Esophagus squamous epithelium (tissue), 4 donors: Measurements from ENCODE around the gene ACTG1.

ENCODE experiments used
- POLR2A ChIP-seq, 4 donors: fragments of 450-650 bp; IDR thresholded peaks; one replicate each; pipeline ENCODE4 v1.6.1; 2017; ENCODE audit warnings: antibody characterized with exemption in 4 of 4, mild to moderate bottlenecking in 4 of 4, moderate library complexity in 3 of 4
- TF ChIP-seq, protein P1 (sequence below), 6 experiments: fragments of 450-650 bp in 4 of 6; fragments of 200-600 bp in 2 of 6; sonication (generic) in 2 of 6; IDR thresholded peaks; one replicate each; pipeline ENCODE4 v1.5.1; 2016 to 2019; ENCODE audit warnings: antibody characterized with exemption in 6 of 6, mild to moderate bottlenecking in 4 of 6, moderate library complexity in 4 of 6

DNA sequence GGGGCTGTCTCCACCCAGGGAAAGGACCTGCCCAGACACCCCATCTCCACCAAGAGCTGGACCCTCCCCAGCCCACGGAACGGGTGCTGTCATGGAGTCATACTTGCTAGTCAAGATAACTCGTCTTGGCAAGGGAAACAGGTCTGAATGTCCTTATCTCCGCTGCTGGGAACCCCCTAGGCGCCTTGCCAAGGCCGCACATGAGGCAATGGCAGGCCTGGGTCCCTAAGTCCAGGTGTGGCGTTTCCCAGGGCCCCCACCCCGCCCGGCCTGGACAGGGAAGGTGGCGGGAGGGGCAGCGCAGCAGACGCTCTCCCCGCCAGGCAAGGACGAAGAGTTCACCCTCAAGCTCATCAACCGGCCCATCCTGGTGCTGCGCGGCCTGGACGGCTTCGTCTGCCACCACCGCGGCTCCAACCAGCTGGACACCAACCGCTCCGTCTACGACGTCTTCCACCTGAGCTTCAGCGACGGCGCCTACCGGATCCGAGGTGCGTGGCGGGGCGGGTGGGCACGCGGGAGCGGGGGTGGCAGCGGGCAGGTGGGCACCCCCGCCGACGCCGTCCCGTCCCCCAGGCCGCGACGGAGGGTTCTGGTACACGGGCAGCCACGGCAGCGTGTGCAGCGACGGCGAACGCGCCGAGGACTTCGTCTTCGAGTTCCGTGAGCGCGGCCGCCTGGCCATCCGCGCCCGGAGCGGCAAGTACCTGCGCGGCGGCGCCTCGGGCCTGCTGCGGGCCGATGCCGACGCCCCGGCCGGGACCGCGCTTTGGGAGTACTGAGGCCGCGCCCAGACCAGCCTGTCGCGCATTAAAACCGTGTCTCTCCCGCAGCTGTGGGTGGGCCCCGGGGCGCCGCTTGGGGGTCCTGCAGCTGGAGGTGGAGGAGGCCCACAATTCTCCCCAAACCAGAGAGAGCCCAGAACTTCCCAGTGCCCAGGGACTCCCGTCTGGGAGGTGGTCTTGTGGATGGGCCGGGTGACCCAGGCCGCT lies 24.0 kb upstream of the ACTG1 start:
- TF ChIP-seq, protein P1, sequence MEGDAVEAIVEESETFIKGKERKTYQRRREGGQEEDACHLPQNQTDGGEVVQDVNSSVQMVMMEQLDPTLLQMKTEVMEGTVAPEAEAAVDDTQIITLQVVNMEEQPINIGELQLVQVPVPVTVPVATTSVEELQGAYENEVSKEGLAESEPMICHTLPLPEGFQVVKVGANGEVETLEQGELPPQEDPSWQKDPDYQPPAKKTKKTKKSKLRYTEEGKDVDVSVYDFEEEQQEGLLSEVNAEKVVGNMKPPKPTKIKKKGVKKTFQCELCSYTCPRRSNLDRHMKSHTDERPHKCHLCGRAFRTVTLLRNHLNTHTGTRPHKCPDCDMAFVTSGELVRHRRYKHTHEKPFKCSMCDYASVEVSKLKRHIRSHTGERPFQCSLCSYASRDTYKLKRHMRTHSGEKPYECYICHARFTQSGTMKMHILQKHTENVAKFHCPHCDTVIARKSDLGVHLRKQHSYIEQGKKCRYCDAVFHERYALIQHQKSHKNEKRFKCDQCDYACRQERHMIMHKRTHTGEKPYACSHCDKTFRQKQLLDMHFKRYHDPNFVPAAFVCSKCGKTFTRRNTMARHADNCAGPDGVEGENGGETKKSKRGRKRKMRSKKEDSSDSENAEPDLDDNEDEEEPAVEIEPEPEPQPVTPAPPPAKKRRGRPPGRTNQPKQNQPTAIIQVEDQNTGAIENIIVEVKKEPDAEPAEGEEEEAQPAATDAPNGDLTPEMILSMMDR (IDR thresholded peaks at IDR 0.05): no peak
- no peak for TF ChIP-seq POLR2A (IDR thresholded peaks at IDR 0.05)
